SH-SY5Y (cell line): ENCODE results near the gene RAI1.

Experiments used
- GATA2 ChIP-seq: IDR thresholded peaks from 2 replicates; pipeline ENCODE4 v1.6.1; 2011; ENCODE audit warnings: mild to moderate bottlenecking, low read depth, low read length
- GATA3 ChIP-seq: IDR thresholded peaks from 2 replicates; pipeline ENCODE4 v1.6.1; 2011; ENCODE audit warnings: low read depth, mild to moderate bottlenecking, low read length, moderate library complexity

DNA sequence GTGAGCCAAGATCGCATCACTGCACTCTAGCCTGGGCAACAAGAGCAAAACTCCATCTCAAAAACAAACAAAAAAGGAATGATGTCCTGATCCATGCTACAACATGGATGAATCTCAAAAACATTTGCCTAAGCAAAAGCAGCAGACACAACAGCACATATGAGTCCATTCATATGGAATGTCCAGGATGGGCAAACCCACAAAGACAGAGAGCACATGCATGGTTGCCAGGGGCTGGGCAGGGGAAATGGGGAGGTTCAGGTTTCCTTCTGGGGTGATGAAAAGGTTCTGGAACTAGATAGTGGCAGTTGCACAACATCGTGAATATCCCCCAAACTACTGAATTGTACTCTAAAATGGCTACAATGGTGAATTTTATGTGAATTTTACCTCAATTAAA, 35.3 kb upstream of the RAI1 start:
- TF ChIP-seq GATA3 (no peak), GATA2 (no peak)
